Glutamatergic neuron (in vitro differentiated cells): Measurements from ENCODE around the gene AMPD3. TPM values are rescaled to one million over a fixed set of nuclear protein-coding genes. Genes with fewer than 3 reads are reported as not detected.

Source experiments
- DNase-seq: peaks from one replicate; pipeline ENCODE4 v3.0.0; 2022
- H3K27ac Mint-ChIP-seq: one replicate; pipeline ENCODE4 v1.8.0; 2020; ENCODE audit warnings: mild to moderate bottlenecking, mixed read lengths, inconsistent platforms; ENCODE audit not compliant: unreplicated experiment
- H3K27me3 Mint-ChIP-seq: one replicate; pipeline ENCODE4 v1.8.0; 2020; ENCODE audit warnings: mild to moderate bottlenecking, moderate library complexity, mixed read lengths, inconsistent platforms; ENCODE audit not compliant: unreplicated experiment
- H3K36me3 Mint-ChIP-seq: one replicate; pipeline ENCODE4 v1.8.0; 2020; ENCODE audit warnings: mild to moderate bottlenecking, mixed read lengths, inconsistent platforms; ENCODE audit not compliant: unreplicated experiment
- H3K4me1 Mint-ChIP-seq: one replicate; pipeline ENCODE4 v1.8.0; 2020; ENCODE audit warnings: mild to moderate bottlenecking, low read depth, mixed read lengths, inconsistent platforms; ENCODE audit not compliant: unreplicated experiment
- H3K4me3 Mint-ChIP-seq: one replicate; pipeline ENCODE4 v1.8.0; 2020; ENCODE audit warnings: mild to moderate bottlenecking, mixed read lengths, inconsistent platforms; ENCODE audit not compliant: unreplicated experiment
- H3K9me3 Mint-ChIP-seq: one replicate; pipeline ENCODE4 v1.8.0; 2020; ENCODE audit warnings: mild to moderate bottlenecking, moderate library complexity, mixed read lengths, inconsistent platforms; ENCODE audit not compliant: unreplicated experiment
- CTCF ChIP-seq: fragments of 200-600 bp; sonication (generic); IDR thresholded peaks from one replicate; pipeline ENCODE4 v1.5.0; 2021; ENCODE audit not compliant: partially characterized antibody, unreplicated experiment
- total RNA-seq: library from RNA; stranded (reverse); fragmentation: NEBNext Ultra II Directional; extraction: Animal tissue kit (Norgen Biotek cat#: 25700); gene quantifications from one replicate; pipeline ENCODE4 v1.2.1, GENCODE V29; 2021; ENCODE audit not compliant: unreplicated experiment

AMPD3 gene
- total RNA-seq, 1 donor from 2014 or later: 0.44 TPM

- H3K4me3 Mint-ChIP-seq: no peak overlapping the region
- no peak overlapping the region for H3K27ac Mint-ChIP-seq
- TF ChIP-seq CTCF: no peak
- no peaks in the 10 kb centered on the region for H3K9me3 Mint-ChIP-seq
- no peaks in the 10 kb centered on the region for H3K4me1 Mint-ChIP-seq
- H3K27me3 Mint-ChIP-seq: peaks cover 2% of the 10 kb centered on the region
- peaks cover 5% of the 10 kb centered on the region for H3K36me3 Mint-ChIP-seq
- no peak for DNase-seq
Measured at GRCh38 chr11:10498426-10499250, 43.6 kb downstream of the AMPD3 start.

- Mint-ChIP-seq H3K4me1 (no peaks in the 10 kb centered on the region), H3K4me3 (no peak overlapping the region), H3K27me3 (peaks cover 3% of the 10 kb centered on the region), H3K9me3 (no peaks in the 10 kb centered on the region), H3K36me3 (no peaks in the 10 kb centered on the region), H3K27ac (no peak overlapping the region)
- no peak for TF ChIP-seq CTCF
- no peak for DNase-seq
Measured at GRCh38 chr11:10499452-10499851, 44.4 kb downstream of the AMPD3 start.

GRCh38 chr11:10499874-10500601 lies 45.0 kb downstream of the AMPD3 start:
- TF ChIP-seq CTCF: no peak
- H3K4me1 Mint-ChIP-seq: peaks cover 1% of the 10 kb centered on the region
- H3K36me3 Mint-ChIP-seq: no peaks in the 10 kb centered on the region
- no peaks in the 10 kb centered on the region for H3K9me3 Mint-ChIP-seq
- no peak overlapping the region for H3K4me3 Mint-ChIP-seq
- DNase-seq: no peak
- H3K27ac Mint-ChIP-seq: no peak overlapping the region
- peaks cover 3% of the 10 kb centered on the region for H3K27me3 Mint-ChIP-seq

- H3K27ac Mint-ChIP-seq: no peak overlapping the region
- no peaks in the 10 kb centered on the region for H3K9me3 Mint-ChIP-seq
- peaks cover 1% of the 10 kb centered on the region for H3K4me1 Mint-ChIP-seq
- TF ChIP-seq CTCF: no peak
- H3K36me3 Mint-ChIP-seq: no peaks in the 10 kb centered on the region
- H3K27me3 Mint-ChIP-seq: peaks cover 3% of the 10 kb centered on the region
- H3K4me3 Mint-ChIP-seq: no peak overlapping the region
- DNase-seq: no peak
Measured at GRCh38 chr11:10500757-10501684, 46.0 kb downstream of the AMPD3 start.
